Right cardiac atrium (tissue), 5 donors: ENCODE data around the gene ARMC9. TPM values are rescaled to one million over a fixed set of nuclear protein-coding genes. Genes with fewer than 3 reads are reported as not detected.
A peak's percentile ranks its signal among the peaks of the same experiment; 100 is the strongest.
"Not testable (repeated sequence)": the region's sequence is repeated elsewhere in the genome, so short reads cannot be mapped to it uniquely, and the experiment has no call there.

Experiments
- ATAC-seq, 2 donors: fragments of 200-7000 bp; cut with Tn5 transposase; one replicate each; pipeline versions ENCODE4 v1.8.0 to v1.9.1; 2020; ENCODE audit warnings: moderate library complexity in 2 of 2, mild to moderate bottlenecking in 1 of 2
- DNase-seq, 3 donors: peaks; one replicate each; pipeline ENCODE4 v3.0.0-alpha.2; 2020
- H3K27ac ChIP-seq: one replicate; pipeline ENCODE4 v1.5.1; 2013; ENCODE audit warnings: mild to moderate bottlenecking, low read length, control low read depth, moderate library complexity
- H3K27me3 ChIP-seq: one replicate; pipeline ENCODE4 v1.6.1; 2013; ENCODE audit not compliant: control insufficient read depth, insufficient read depth
- H3K4me1 ChIP-seq: one replicate; pipeline ENCODE4 v1.6.1; 2013; ENCODE audit warnings: low read length; ENCODE audit not compliant: control insufficient read depth, insufficient read depth
- H3K4me3 ChIP-seq: one replicate; pipeline ENCODE4 v1.5.1; 2013; ENCODE audit warnings: low read length, control low read depth
- H3K9me3 ChIP-seq: one replicate; pipeline ENCODE4 v1.6.1; 2013; ENCODE audit warnings: low read length; ENCODE audit not compliant: control insufficient read depth
- WGBS: extraction: QIAGEN DNeasy Blood & Tissue Kit; methylation state at CpG from one replicate; pipeline ENCODE4 v1.1.7; 2013; 5-methylcytosine and 5-hydroxymethylcytosine counted together
- intact Hi-C, 4 donors: fragments of 100-400 bp; cut with DNase I; formaldehyde crosslinking; loops; one replicate each; pipeline versions ENCODE4 v1.11.0 to v1.14.0; 2022 to 2023
- polyA plus RNA-seq: library from polyadenylated mRNA; stranded (reverse); fragments of 200-250 nt; gene quantifications from one replicate; pipeline ENCODE4 v1.2.3, GENCODE V29; 2013
- total RNA-seq, 4 donors: library from RNA; stranded (reverse); fragmentation: NEBNext Ultra II Directional; extraction: Animal tissue kit (Norgen Biotek cat#: 25700); gene quantifications; one replicate each; pipeline ENCODE4 v1.2.1, GENCODE V29; 2021
- donor health status: healthy with polysubstance abuse.
- donor health status: DM: no; HTN: yes; CAD: no.
- donor health status: DM: no; HTN: no; CAD: no.
- donor health status: DM: no; HTN: yes; CAD: no; lungs with severe emphysema.
- donor health status: DM: yes; HTN: yes; CAD: no.

ARMC9 gene
- total and polyA plus RNA-seq, 5 donors, result 1.3 to 6.8 (median 3.8) TPM

DNA sequence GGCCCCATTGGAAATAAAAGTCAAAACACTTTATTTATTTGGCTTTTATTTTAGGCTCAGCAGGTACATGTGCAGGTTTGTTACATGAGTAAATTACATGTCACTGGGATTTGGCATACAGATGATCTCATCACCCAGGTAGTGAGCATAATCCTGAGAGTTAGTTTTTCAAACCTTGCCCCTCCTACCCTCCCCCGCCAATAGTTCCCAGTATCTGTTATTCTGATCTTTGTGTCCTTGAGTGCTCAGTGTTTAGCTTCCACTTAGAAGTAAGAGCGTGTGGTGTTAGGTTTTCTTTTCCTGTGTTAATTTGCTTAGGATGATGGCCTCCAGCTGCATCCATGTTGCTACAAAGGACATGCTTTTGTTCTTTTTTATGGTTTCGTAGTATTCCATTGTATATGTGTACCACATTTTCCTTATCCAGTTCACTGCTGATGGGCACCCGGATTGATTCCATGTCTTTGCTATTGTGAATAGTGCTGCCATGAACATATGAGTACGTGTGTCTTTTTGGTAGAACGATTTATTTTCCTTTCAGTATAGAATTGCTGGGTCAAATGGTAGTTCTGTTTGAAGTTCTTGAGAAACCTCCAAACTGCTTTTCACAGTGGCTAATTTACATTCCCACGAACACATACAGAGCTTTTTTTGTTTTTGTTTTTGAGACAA is 47.9 kb downstream of the ARMC9 start:
- DNase-seq (peak in 1 of 3 donors; percentile 4), ATAC-seq (no peak)
- no peak overlapping the region for H3K4me3 ChIP-seq
- no peaks in the 10 kb centered on the region for H3K4me1 ChIP-seq
- intact Hi-C loops, result no loop called here
- WGBS, result 94% methylated on average over 7 of the region's 7 CpGs
- H3K27me3 ChIP-seq, result no peaks in the 10 kb centered on the region
- H3K9me3 ChIP-seq, result no peaks in the 10 kb centered on the region
- no peak overlapping the region for H3K27ac ChIP-seq

- H3K27ac ChIP-seq, result no peak overlapping the region
- ATAC-seq, result no peak
Observed at GRCh38 chr2:231250146-231250545, 51.7 kb downstream of the ARMC9 start.

DNA sequence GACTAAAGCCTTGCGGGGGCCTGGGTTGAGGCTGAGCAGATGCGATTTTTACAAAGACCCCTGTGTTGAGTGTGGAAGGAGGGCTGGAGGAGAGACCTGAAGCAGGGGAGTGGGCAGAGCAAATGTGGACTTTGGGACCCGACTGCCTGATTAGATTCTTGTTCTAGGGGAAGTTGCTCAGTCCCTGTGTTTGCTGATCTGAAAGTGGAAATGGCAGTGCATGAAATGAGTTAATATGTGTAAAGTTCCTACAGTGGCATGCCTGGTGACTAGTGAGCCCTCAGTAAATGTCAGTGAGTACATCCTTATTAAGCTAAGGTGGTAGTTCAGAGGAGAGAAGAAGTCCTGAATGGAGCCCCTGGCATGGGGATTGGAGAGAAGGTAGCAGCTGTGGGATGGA is 52.3 kb downstream of the ARMC9 start:
- Histone ChIP-seq H3K27me3 (no peaks in the 10 kb centered on the region), H3K9me3 (no peaks in the 10 kb centered on the region), H3K4me3 (no peak overlapping the region), H3K27ac (no peak overlapping the region), H3K4me1 (no peaks in the 10 kb centered on the region)
- ATAC-seq, result no peak
- 86% methylated on average over 3 of the region's 3 CpGs for WGBS
- DNase-seq, result no peak
- intact Hi-C loops, result no loop called here

More at GRCh38 chr2:231250146-231250545, 51.7 kb downstream of the ARMC9 start:
- H3K9me3 ChIP-seq, result no peaks in the 10 kb centered on the region
- intact Hi-C loops, result no loop called here
- no peak for DNase-seq
- no peak overlapping the region for H3K4me3 ChIP-seq
- H3K4me1 ChIP-seq, result no peaks in the 10 kb centered on the region
- no peaks in the 10 kb centered on the region for H3K27me3 ChIP-seq
- WGBS, result 89% methylated on average over 5 of the region's 5 CpGs

DNA sequence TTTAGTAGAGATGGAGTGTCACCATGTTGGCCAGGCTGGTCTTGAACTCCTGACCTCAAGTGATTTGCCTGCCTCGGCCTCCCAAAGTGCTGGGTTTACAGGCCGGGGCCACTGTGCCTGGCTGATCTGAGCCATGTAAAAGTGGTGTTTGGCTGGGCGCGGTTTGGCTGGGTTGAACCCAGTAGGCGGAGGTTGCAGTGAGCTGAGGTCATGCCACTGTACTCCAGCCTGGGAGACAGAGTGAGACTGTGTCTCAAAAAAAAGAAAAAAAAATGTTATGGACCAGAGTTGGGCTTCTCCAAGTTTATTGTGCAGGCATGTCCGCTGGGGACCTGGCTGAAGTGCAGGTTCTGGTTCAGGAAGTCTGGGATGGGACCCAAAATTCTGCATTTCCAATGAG is 54.9 kb downstream of the ARMC9 start:
- 87% methylated on average over 6 of the region's 6 CpGs for WGBS
- DNase-seq, H3K27ac ChIP-seq, H3K4me3 ChIP-seq, H3K27me3 ChIP-seq, ATAC-seq, intact Hi-C loops, H3K9me3 ChIP-seq, H3K4me1 ChIP-seq: not testable (repeated sequence)

GRCh38 chr2:231256494-231256893 is 58.1 kb downstream of the ARMC9 start:
- WGBS, result 82% methylated on average over 6 of the region's 6 CpGs
- no peaks in the 10 kb centered on the region for H3K27me3 ChIP-seq
- no peak for ATAC-seq
- no peak for DNase-seq
- no peaks in the 10 kb centered on the region for H3K4me1 ChIP-seq
- H3K9me3 ChIP-seq, result no peaks in the 10 kb centered on the region
- H3K27ac ChIP-seq, result no peak overlapping the region
- no peak overlapping the region for H3K4me3 ChIP-seq
- intact Hi-C loops, result no loop called here

- H3K4me1 ChIP-seq, result no peaks in the 10 kb centered on the region
- WGBS, result 90% methylated on average over 4 of the region's 4 CpGs
- H3K4me3 ChIP-seq, result no peak overlapping the region
- ATAC-seq (no peak), DNase-seq (no peak)
- H3K9me3 ChIP-seq, result no peaks in the 10 kb centered on the region
- intact Hi-C loops, result no loop called here
- H3K27me3 ChIP-seq, result no peaks in the 10 kb centered on the region
- no peak overlapping the region for H3K27ac ChIP-seq
Observed at GRCh38 chr2:231257763-231258162, 59.3 kb downstream of the ARMC9 start.

DNA sequence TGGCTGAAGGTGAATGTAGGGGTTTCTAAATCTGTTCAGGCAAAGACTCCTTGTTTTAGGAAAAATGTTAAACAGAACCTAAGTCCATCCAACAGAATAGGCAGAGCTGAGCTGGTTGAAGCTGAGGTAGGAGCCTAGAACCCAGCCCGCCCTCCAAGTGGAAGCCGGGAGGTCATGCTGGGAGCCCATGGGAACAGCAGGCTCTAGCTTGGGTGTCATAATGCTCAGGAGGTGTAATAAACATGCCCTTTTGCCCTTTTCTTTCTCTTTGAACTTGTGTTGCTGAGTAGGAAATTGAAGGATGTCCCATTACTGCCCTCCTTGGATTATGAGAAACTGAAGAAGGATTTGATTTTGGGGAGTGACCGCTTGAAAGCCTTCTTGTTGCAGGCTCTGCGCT is 60.3 kb downstream of the ARMC9 start:
- DNase-seq, result no peak
- H3K27me3 ChIP-seq, result no peaks in the 10 kb centered on the region
- whole genome bisulfite sequencing, result 93% methylated on average over 4 of the region's 4 CpGs
- no peaks in the 10 kb centered on the region for H3K9me3 ChIP-seq
- intact Hi-C loops, result no loop called here
- H3K27ac ChIP-seq, result no peak overlapping the region
- no peaks in the 10 kb centered on the region for H3K4me1 ChIP-seq
- no peak overlapping the region for H3K4me3 ChIP-seq
- ATAC-seq, result no peak

DNA sequence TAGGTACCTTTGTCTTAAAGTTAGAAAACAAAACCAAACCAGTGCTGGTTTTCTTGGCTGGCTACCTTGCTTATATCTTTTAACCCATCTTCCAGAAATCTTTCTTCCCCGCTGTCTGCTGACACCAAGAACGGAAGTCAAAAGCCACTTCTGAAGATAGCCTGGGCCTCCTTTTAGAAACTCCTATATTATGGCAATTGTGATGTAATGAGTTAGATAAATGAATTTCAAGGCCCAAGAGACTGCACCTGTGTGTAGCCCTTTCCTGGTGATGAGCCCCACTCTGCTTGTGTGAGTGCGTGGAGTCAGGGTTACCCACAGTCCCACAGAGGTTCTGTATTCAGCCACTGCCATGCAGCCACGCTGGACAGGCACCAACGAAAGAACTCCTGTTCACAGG is 60.7 kb downstream of the ARMC9 start:
- WGBS, result 97% methylated on average over 5 of the region's 5 CpGs

DNA sequence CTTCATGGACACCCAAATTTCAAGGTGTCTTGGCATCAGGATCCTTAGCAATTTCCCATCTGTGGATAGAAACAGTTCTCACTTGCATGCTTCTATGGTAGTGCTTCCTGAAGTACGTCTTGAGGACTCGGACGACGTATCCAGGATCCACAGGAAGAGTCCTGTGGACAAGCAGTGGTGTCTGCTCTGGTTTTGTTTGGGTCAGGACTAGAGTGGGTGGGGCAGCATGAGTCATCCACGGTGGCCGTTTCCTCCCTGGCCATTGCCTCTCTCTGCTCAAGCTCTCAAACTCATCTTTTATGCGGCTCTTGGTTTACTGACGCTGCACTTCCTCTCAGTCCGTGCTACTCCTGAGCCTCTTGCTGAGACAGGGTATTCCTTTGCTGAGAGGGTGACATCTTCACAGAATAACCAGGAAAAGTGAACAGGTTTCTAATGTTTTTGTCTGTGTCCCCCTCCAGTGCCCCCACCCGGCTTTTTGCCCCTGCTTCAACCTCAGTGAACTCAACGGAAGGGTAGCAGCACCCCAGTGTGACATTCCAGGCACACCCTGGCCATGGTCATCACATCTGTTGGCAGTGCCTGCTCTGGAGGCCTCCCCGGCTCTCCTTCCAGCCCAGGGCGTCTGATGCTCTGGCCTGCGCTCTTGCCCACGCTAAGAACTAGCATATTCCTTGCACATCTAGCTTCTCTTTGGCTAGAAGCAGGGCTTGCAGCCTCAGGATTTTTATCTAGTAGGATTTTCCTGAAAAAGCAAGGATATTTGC is 62.2 kb downstream of the ARMC9 start:
- Histone ChIP-seq H3K27me3 (no peaks in the 10 kb centered on the region), H3K4me1 (no peaks in the 10 kb centered on the region), H3K4me3 (no peak overlapping the region), H3K27ac (no peak overlapping the region), H3K9me3 (no peaks in the 10 kb centered on the region)
- peak; percentile 25 to 60 (median 59) for DNase-seq
- intact Hi-C loops, result no loop called here
- peak; percentile 38 to 71 for ATAC-seq
- 77% methylated on average over 15 of the region's 15 CpGs for WGBS

More for the DNA sequence above, 60.7 kb downstream of the ARMC9 start:
- Histone ChIP-seq H3K4me3 (no peak overlapping the region), H3K27me3 (no peaks in the 10 kb centered on the region), H3K4me1 (no peaks in the 10 kb centered on the region), H3K9me3 (no peaks in the 10 kb centered on the region), H3K27ac (no peak overlapping the region)
- DNase-seq, result no peak
- intact Hi-C loops, result no loop called here
- no peak for ATAC-seq

- intact Hi-C loops, result no loop called here
- WGBS, result 86% methylated on average over 10 of the region's 10 CpGs
- no peaks in the 10 kb centered on the region for H3K4me1 ChIP-seq
- H3K27me3 ChIP-seq, result no peaks in the 10 kb centered on the region
- no peak overlapping the region for H3K4me3 ChIP-seq
- DNase-seq (no peak), ATAC-seq (no peak)
- no peaks in the 10 kb centered on the region for H3K9me3 ChIP-seq
- H3K27ac ChIP-seq, result no peak overlapping the region
Observed at GRCh38 chr2:231263118-231263831, 64.8 kb downstream of the ARMC9 start.
